PFSK-1 (cell line): ENCODE measurements around the gene GRID1.

Experiments used
- FOXP2 ChIP-seq: optimal IDR thresholded peaks from 2 replicates; pipeline ENCODE3; 2011; ENCODE audit warnings: borderline replicate concordance, control low read depth, inconsistent platforms; ENCODE audit not compliant: insufficient read depth; ENCODE audit errors: extremely low read length, extremely low read depth
- POLR2AphosphoS5 ChIP-seq: IDR thresholded peaks from 2 replicates; pipeline ENCODE4 v1.6.1; 2012; ENCODE audit warnings: low read depth, mild to moderate bottlenecking, control low read depth, low read length, moderate library complexity
- SIN3A ChIP-seq: IDR thresholded peaks from 2 replicates; pipeline ENCODE4 v1.6.1; 2012; ENCODE audit warnings: mild to moderate bottlenecking, low read length, moderate library complexity, borderline replicate concordance; ENCODE audit not compliant: insufficient read depth
- TAF1 ChIP-seq: IDR thresholded peaks from 2 replicates; pipeline ENCODE4 v1.6.1; 2012; ENCODE audit warnings: low read length, control low read depth, borderline replicate concordance; ENCODE audit not compliant: insufficient read depth
- TF ChIP-seq, protein P1 (sequence below), 2 experiments: IDR thresholded peaks; 2 replicates each; pipeline versions ENCODE4 v1.6.1 to v1.8.0; 2011 to 2012; ENCODE audit warnings: low read depth in 2 of 2, low read length in 2 of 2, control low read depth in 1 of 2, inconsistent platforms in 1 of 2, mild to moderate bottlenecking in 1 of 2, moderate library complexity in 1 of 2; ENCODE audit not compliant: insufficient read depth in 1 of 2

DNA sequence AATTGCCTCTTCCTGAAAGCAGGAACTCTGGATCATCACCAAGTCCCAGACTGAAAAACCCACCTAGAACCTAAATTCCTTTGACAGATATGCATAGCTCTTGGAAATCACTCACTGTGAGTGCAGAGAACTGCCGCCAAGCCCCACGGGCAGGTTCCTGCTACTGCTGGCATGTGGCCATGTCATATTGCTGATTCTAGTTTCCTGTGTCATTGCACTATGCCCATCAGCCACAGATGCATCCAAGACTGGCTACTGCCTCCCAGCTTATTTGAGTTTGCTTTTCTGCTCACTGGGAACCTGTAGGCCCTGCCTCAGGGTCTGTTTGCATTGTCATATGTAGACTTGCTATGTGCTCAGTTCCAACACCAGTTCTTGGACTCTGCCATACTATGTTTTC lies 786.0 kb downstream of the GRID1 start:
- TF ChIP-seq POLR2AphosphoS5 (no peak), TAF1 (no peak), SIN3A (no peak), FOXP2 (no peak)
- TF ChIP-seq, protein P1, sequence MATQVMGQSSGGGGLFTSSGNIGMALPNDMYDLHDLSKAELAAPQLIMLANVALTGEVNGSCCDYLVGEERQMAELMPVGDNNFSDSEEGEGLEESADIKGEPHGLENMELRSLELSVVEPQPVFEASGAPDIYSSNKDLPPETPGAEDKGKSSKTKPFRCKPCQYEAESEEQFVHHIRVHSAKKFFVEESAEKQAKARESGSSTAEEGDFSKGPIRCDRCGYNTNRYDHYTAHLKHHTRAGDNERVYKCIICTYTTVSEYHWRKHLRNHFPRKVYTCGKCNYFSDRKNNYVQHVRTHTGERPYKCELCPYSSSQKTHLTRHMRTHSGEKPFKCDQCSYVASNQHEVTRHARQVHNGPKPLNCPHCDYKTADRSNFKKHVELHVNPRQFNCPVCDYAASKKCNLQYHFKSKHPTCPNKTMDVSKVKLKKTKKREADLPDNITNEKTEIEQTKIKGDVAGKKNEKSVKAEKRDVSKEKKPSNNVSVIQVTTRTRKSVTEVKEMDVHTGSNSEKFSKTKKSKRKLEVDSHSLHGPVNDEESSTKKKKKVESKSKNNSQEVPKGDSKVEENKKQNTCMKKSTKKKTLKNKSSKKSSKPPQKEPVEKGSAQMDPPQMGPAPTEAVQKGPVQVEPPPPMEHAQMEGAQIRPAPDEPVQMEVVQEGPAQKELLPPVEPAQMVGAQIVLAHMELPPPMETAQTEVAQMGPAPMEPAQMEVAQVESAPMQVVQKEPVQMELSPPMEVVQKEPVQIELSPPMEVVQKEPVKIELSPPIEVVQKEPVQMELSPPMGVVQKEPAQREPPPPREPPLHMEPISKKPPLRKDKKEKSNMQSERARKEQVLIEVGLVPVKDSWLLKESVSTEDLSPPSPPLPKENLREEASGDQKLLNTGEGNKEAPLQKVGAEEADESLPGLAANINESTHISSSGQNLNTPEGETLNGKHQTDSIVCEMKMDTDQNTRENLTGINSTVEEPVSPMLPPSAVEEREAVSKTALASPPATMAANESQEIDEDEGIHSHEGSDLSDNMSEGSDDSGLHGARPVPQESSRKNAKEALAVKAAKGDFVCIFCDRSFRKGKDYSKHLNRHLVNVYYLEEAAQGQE (IDR thresholded peaks at IDR 0.05; ENCODE audit: insufficient read depth in 1 of 2, low read depth in 2 of 2, low read length in 2 of 2): no peak
